Kidney epithelial cell (primary cell): ENCODE measurements around the gene PDE6B. TPM values are rescaled to one million over a fixed set of nuclear protein-coding genes. Genes with fewer than 3 reads are reported as not detected.

Source experiments
- DNase-seq: peaks from one replicate; pipeline ENCODE4 v3.0.0-alpha.2; 2010; ENCODE audit warnings: low read depth
- H3K27me3 ChIP-seq: 2 replicates; pipeline ENCODE4 v1.6.0; 2011; ENCODE audit warnings: low read length; ENCODE audit not compliant: control insufficient read depth, insufficient read depth
- H3K36me3 ChIP-seq: 2 replicates; pipeline ENCODE4 v1.5.1; 2011; ENCODE audit warnings: low read length; ENCODE audit not compliant: control insufficient read depth, insufficient read depth
- H3K4me3 ChIP-seq: 2 replicates; pipeline ENCODE4 v1.5.1; 2011; ENCODE audit warnings: low read depth, mild to moderate bottlenecking, control low read depth, low read length
- CTCF ChIP-seq: IDR thresholded peaks from 2 replicates; pipeline ENCODE4 v1.5.1; 2011; ENCODE audit warnings: mild to moderate bottlenecking, moderate library complexity, low read length, control low read depth, inconsistent platforms; ENCODE audit not compliant: insufficient read depth, poor library complexity, severe bottlenecking
- total RNA-seq: library from RNA; depleted of rRNA; stranded (reverse); fragments of >200 nt; gene quantifications from 2 replicates; pipeline ENCODE4 v1.2.3, GENCODE V29; 2015

PDE6B gene
- 17.1 and 19.7 TPM in 2 replicates for total RNA-seq

GRCh38 chr4:624705-625590, at the start of gene PDE6B:
Gene PDE6B (plus strand): TSS chr4:625573. CDS start chr4:625627, 54 bp downstream.
- Histone ChIP-seq H3K27me3 (peaks cover 2% of the 10 kb centered on the region), H3K36me3 (no peaks in the 10 kb centered on the region), H3K4me3 (no peak within 1 kb of the TSS)
- DNase-seq: peak; percentile 76
- TF ChIP-seq CTCF: peak; percentile 12

DNA sequence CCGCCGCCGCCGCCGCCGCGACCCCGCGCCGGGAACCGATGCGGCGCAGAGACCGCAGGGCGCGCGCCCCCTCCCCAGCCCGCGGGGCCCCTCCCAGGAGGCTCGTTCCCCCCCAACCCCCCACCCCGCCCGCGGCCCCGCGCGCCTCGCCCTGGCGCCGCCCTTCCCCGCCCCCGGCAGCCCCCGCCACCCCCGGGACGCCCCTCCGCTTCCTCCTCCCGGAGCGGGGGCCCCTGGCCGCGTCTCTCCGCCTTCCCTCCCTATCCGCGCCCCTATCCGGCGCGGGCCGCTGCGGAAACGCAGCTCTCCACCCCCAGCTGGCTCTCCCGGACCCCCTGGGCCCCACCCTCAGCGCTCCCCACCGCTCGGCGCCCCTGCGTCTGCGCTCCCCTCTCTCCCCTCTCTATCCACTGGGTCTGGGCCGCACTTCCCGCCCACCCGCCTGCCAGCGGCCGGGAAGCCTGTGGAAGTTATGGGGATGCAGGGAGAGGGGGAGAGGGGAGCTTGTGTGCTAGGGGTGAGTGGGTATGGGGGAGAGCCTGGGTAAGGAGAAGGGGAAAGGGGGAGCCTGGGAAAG, 49.0 kb upstream of the PDE6B start, which contains the start of gene TMEM271:
TMEM271 (minus strand) TSS at position 51 of the 577 bp plus-strand sequence. CDS start 233 bp downstream, outside the sequence.
- DNase-seq: no peak
- Histone ChIP-seq H3K36me3 (no peaks in the 10 kb centered on the region), H3K27me3 (peaks cover 66% of the 10 kb centered on the region), H3K4me3 (no peak within 1 kb of the TSS)
- TF ChIP-seq CTCF: no peak

- Histone ChIP-seq H3K4me3 (no peak overlapping the region), H3K27me3 (peaks cover 66% of the 10 kb centered on the region), H3K36me3 (no peaks in the 10 kb centered on the region)
- TF ChIP-seq CTCF: no peak
- no peak for DNase-seq
Observed at GRCh38 chr4:576991-577498, 48.3 kb upstream of the PDE6B start.

DNA sequence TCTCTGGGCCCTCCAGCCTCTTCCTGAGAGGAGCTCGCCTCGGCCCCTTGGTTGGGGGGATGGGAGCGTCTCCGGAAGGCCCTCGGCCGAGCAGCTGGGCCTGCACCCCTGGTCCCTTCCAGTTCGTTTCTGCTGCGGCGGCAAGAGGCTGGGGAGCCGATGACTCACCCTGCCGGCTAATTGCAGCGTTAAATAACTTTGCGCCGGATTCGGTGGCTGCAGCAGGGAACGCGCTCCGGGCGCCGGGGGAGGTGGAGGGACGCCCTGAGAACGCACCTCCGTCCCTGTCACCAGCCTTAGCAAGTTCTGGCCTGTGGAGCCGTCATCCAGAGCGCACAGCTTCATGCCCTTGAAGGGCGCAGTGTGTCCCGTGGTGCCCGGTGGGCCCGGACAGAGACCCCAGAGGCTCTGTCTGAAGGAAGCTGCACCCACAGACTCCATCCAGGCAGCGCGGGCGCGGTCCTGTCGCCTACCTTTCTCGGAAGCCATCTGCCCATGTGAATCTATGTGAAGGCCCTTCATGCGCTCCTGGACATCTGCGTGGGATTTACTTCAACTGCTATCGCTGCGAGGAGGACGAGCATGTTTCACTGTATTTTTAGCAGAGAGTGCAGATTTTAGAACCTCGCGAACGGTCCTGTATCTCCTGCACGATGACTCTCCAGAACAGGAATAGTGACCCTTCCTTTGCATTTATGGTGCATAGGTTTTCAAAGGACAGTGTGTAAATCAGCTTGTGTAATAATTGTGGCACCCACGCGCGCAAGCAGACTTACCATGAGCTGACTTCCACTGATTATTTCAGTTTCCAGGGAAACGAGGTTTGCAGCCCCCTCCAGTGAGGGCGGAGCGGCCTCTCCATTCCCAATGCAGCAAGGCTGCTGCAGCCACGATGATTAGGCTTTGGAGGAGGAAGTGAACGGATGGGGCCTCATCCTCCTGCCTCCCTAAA, 47.6 kb upstream of the PDE6B start:
- H3K36me3 ChIP-seq: no peaks in the 10 kb centered on the region
- DNase-seq: peak; percentile 5
- peaks cover 61% of the 10 kb centered on the region for H3K27me3 ChIP-seq
- TF ChIP-seq CTCF: no peak
- no peak overlapping the region for H3K4me3 ChIP-seq
